ENCODE results near the gene ZNF324B. TPM values are rescaled to one million over a fixed set of nuclear protein-coding genes. Genes with fewer than 3 reads are reported as not detected.
A peak's percentile ranks its signal among the peaks of the same experiment; 100 is the strongest.

Gene ZNF324B
- total RNA-seq, 1 donor from 2014 or later = 9.9 TPM

- peaks cover 2% of the 10 kb centered on the region for H3K9me3 Mint-ChIP-seq (ENCODE audit: unreplicated experiment)
- TF ChIP-seq, protein P1, sequence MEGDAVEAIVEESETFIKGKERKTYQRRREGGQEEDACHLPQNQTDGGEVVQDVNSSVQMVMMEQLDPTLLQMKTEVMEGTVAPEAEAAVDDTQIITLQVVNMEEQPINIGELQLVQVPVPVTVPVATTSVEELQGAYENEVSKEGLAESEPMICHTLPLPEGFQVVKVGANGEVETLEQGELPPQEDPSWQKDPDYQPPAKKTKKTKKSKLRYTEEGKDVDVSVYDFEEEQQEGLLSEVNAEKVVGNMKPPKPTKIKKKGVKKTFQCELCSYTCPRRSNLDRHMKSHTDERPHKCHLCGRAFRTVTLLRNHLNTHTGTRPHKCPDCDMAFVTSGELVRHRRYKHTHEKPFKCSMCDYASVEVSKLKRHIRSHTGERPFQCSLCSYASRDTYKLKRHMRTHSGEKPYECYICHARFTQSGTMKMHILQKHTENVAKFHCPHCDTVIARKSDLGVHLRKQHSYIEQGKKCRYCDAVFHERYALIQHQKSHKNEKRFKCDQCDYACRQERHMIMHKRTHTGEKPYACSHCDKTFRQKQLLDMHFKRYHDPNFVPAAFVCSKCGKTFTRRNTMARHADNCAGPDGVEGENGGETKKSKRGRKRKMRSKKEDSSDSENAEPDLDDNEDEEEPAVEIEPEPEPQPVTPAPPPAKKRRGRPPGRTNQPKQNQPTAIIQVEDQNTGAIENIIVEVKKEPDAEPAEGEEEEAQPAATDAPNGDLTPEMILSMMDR (IDR thresholded peaks at IDR 0.05; ENCODE audit: partially characterized antibody, unreplicated experiment) = no peak
Measured at GRCh38 chr19:58492265-58492664, 40.8 kb downstream of the ZNF324B start.

GRCh38 chr19:58497634-58498170 is 46.3 kb downstream of the ZNF324B start:
- Mint-ChIP-seq H3K36me3 (ENCODE audit: unreplicated experiment) (peaks cover 7% of the 10 kb centered on the region), H3K27ac (ENCODE audit: unreplicated experiment) (no peak overlapping the region), H3K4me3 (ENCODE audit: unreplicated experiment) (peak overlapping the region; percentile 30), H3K9me3 (ENCODE audit: unreplicated experiment) (peaks cover 14% of the 10 kb centered on the region), H3K27me3 (ENCODE audit: unreplicated experiment) (peaks cover 12% of the 10 kb centered on the region), H3K4me1 (ENCODE audit: low read depth, unreplicated experiment) (peaks cover 6% of the 10 kb centered on the region)
- no peak for DNase-seq
- TF ChIP-seq, protein P1 (IDR thresholded peaks at IDR 0.05; ENCODE audit: partially characterized antibody, unreplicated experiment) = no peak

More at GRCh38 chr19:58492265-58492664, 40.8 kb downstream of the ZNF324B start:
- Mint-ChIP-seq H3K4me3 (ENCODE audit: unreplicated experiment) (peak overlapping the region; percentile 30), H3K36me3 (ENCODE audit: unreplicated experiment) (no peaks in the 10 kb centered on the region), H3K4me1 (ENCODE audit: low read depth, unreplicated experiment) (no peaks in the 10 kb centered on the region), H3K27me3 (ENCODE audit: unreplicated experiment) (peaks cover 5% of the 10 kb centered on the region), H3K27ac (ENCODE audit: unreplicated experiment) (no peak overlapping the region)
- no peak for DNase-seq

DNA sequence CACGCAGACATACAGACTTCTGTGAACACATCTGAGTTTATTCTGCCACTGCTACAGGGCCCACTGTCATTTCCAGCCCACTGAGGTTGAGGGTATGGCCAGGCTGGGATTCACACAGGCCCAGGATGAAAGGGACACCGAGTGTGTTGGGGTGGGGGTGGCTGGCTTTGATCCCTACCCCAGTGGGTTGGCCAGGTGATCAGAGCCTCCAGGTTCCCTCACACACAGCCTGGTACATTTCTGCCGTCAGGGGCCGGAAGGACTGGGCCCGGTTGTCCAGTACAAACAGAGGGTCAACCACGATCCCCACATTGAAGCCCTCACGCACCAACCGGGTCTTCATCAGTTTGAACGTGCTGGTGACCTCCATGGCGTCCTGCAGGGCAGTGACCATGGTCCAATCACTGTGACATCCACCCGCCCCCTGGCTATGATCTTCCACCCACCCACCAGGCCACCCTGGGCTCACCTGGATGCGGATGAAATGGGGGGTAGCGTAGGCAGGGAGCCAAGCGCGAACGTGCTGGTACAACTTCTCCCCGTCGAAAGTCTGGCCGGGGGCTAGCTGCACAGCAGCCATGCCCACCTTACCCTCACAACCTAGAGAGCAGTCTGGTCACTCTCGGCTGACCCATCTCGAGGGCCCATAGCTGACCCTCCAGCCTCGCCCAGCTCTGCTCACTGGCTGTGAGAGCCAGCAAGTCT is 47.0 kb downstream of the ZNF324B start:
- H3K27ac Mint-ChIP-seq (ENCODE audit: unreplicated experiment) = no peak overlapping the region
- DNase-seq = no peak
- H3K9me3 Mint-ChIP-seq (ENCODE audit: unreplicated experiment) = peaks cover 14% of the 10 kb centered on the region
- H3K4me1 Mint-ChIP-seq (ENCODE audit: low read depth, unreplicated experiment) = peaks cover 6% of the 10 kb centered on the region
- H3K36me3 Mint-ChIP-seq (ENCODE audit: unreplicated experiment) = peaks cover 7% of the 10 kb centered on the region
- peak overlapping the region; percentile 96 for H3K4me3 Mint-ChIP-seq (ENCODE audit: unreplicated experiment)
- H3K27me3 Mint-ChIP-seq (ENCODE audit: unreplicated experiment) = peaks cover 16% of the 10 kb centered on the region
- TF ChIP-seq, protein P1 (IDR thresholded peaks at IDR 0.05; ENCODE audit: partially characterized antibody, unreplicated experiment) = no peak

DNA sequence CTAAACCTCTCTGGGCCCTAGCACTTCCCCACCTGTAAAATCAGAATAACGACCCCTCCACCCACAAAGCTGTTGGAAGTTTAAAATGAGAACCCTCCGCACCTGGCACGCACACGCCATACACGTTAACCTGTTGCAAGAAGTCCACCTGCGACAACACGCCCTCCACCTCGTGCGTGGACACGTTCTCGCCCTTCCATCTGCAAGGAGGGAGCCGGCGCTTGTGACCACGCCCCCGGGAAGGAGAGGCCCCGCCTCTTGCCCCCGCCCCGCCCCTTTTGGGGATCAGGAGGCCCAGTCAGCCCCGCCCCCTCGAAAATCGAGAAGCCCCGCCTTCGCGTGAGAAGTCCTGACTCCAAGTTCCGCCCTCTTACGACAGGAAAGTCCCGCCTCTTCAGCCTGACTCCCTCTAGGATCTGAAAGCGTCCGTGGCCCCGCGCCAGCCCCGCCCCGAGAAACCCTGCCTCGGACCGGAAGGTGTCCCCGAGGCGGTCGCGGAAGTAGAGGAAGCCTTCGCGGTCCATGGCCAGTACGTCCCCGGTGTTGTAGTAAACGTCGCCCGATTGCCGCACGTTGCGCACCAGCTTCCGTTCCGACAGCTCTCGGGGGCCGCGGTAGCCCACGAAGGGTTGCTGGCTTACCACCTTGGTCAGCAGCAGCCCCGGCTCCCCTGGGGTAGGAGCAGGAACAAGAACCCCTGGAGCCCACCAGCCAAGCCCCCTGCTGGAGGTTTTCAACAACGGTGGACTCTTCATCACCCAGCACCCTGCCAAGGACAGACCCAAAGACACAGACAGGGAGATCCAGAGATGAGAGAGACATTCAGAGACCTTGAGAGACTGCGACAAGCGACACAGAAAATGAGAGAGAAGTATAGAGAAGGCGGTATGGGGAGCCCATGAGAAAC is 47.9 kb downstream of the ZNF324B start:
- TF ChIP-seq, protein P1 (IDR thresholded peaks at IDR 0.05; ENCODE audit: partially characterized antibody, unreplicated experiment) = peak; percentile 63
- Mint-ChIP-seq H3K27ac (ENCODE audit: unreplicated experiment) (peak overlapping the region; percentile 90), H3K4me3 (ENCODE audit: unreplicated experiment) (peak overlapping the region; percentile 96), H3K9me3 (ENCODE audit: unreplicated experiment) (peaks cover 14% of the 10 kb centered on the region), H3K36me3 (ENCODE audit: unreplicated experiment) (peaks cover 7% of the 10 kb centered on the region), H3K27me3 (ENCODE audit: unreplicated experiment) (peaks cover 16% of the 10 kb centered on the region), H3K4me1 (ENCODE audit: low read depth, unreplicated experiment) (peaks cover 6% of the 10 kb centered on the region)
- peak; percentile 99 for DNase-seq

Measured in glutamatergic neuron (in vitro differentiated cells).